Endodermal cell (in vitro differentiated cells): ENCODE measurements around the gene RNF39. TPM values are rescaled to one million over a fixed set of nuclear protein-coding genes. Genes with fewer than 3 reads are reported as not detected.

ENCODE experiments used
- total RNA-seq, 2 donors: library from RNA; stranded (reverse); fragmentation: NEBNext Ultra II Directional in 1 of 2; extraction: Animal tissue kit (Norgen Biotek cat#: 25700) in 1 of 2; gene quantifications; 2 replicates in 1 of 2; 3 replicates in 1 of 2; pipeline ENCODE4 v1.2.1, GENCODE V29; 2021

RNF39 gene
- total RNA-seq, 2 donors from 2014 or later = 0.15 TPM; not detected in 1

Other genes starting within 250 kb of the RNF39 start
- 1 to 10 TPM in 1 of 2 donors, under 1 TPM in 1; 0.58 to 1.1 TPM for gene HLA-G, start 247.9 kb downstream of the RNF39 start, total RNA-seq
- gene HLA-A, start 133.2 kb downstream of the RNF39 start, total RNA-seq = 100 to 1,000 TPM; 212 to 282 TPM
- 10 to 100 TPM; 23.0 to 27.2 TPM for gene POLR1H, start 14.5 kb downstream of the RNF39 start, total RNA-seq
- 10 to 100 TPM; 32.4 to 35.2 TPM for gene PPP1R11, start 8.6 kb downstream of the RNF39 start, total RNA-seq
- not detected for gene TRIM31, start 37.3 kb upstream of the RNF39 start, total RNA-seq
- gene TRIM40, start 60.4 kb upstream of the RNF39 start, total RNA-seq = not detected
- gene TRIM10, start 85.4 kb upstream of the RNF39 start, total RNA-seq = not detected
- gene TRIM15, start 87.8 kb upstream of the RNF39 start, total RNA-seq = not detected
- 10 to 100 TPM; 29.3 to 35.3 TPM for gene TRIM26, start 137.6 kb upstream of the RNF39 start, total RNA-seq